WI38 (cell line): ENCODE results near the gene ITGB2.
"Not testable (repeated sequence)": the region's sequence is repeated elsewhere in the genome, so short reads cannot be mapped to it uniquely, and the experiment has no call there.

ENCODE experiments used
- H3K4me3 ChIP-seq: 2 replicates; pipeline ENCODE4 v1.5.1; 2011; ENCODE audit warnings: low read depth, mild to moderate bottlenecking, control low read depth, low read length
- CTCF ChIP-seq: IDR thresholded peaks from 2 replicates; pipeline ENCODE4 v1.5.1; 2012; ENCODE audit warnings: low read depth, mild to moderate bottlenecking, control low read depth, low read length

ITGB2 gene

GRCh38 chr21:44916965-44917364 is 3.7 kb downstream of the ITGB2 start:
- TF ChIP-seq CTCF = no peak

GRCh38 chr21:44914176-44914874 is 6.4 kb downstream of the ITGB2 start:
- no peak for TF ChIP-seq CTCF
- no peak overlapping the region for H3K4me3 ChIP-seq

More at GRCh38 chr21:44916965-44917364, 3.7 kb downstream of the ITGB2 start:
- no peak overlapping the region for H3K4me3 ChIP-seq

GRCh38 chr21:44913425-44914175 is 7.1 kb downstream of the ITGB2 start:
- TF ChIP-seq CTCF = no peak
- no peak overlapping the region for H3K4me3 ChIP-seq

GRCh38 chr21:44912506-44913412 is 7.9 kb downstream of the ITGB2 start:
- not testable (repeated sequence) for H3K4me3 ChIP-seq

GRCh38 chr21:44912158-44912473 is 8.6 kb downstream of the ITGB2 start:
- H3K4me3 ChIP-seq = no peak overlapping the region
- no peak for TF ChIP-seq CTCF

GRCh38 chr21:44911384-44912157 is 9.1 kb downstream of the ITGB2 start:
- TF ChIP-seq CTCF = peak; percentile 31; the same call in 1 of the 2 replicates
- no peak overlapping the region for H3K4me3 ChIP-seq

- H3K4me3 ChIP-seq = no peak overlapping the region
- TF ChIP-seq CTCF = no peak
Measured at GRCh38 chr21:44911068-44911383, 9.7 kb downstream of the ITGB2 start.
